Trophoblast cell (in vitro differentiated cells and primary cell): Measurements from ENCODE around the gene RAB10.
"Not testable (repeated sequence)": the region's sequence is repeated elsewhere in the genome, so short reads cannot be mapped to it uniquely, and the experiment has no call there.

Source experiments
- DNase-seq, 2 donors: peaks; one replicate each; pipeline ENCODE4 v3.0.0-alpha.2; 2016
- H2AFZ ChIP-seq: 2 replicates; pipeline ENCODE4 v1.6.1; 2013; ENCODE audit warnings: low read length, moderate library complexity, mild to moderate bottlenecking; ENCODE audit not compliant: insufficient read depth, poor library complexity
- H2AK5ac ChIP-seq: 2 replicates; pipeline ENCODE4 v1.6.1; 2013; ENCODE audit warnings: mild to moderate bottlenecking, low read length
- H2BK120ac ChIP-seq: 2 replicates; pipeline ENCODE4 v1.6.1; 2013; ENCODE audit warnings: low read length, mild to moderate bottlenecking, moderate library complexity; ENCODE audit not compliant: insufficient read depth, poor library complexity
- H2BK12ac ChIP-seq: 2 replicates; pipeline ENCODE4 v1.6.1; 2013; ENCODE audit warnings: mild to moderate bottlenecking, low read length, moderate library complexity
- H2BK5ac ChIP-seq: 2 replicates; pipeline ENCODE4 v1.6.1; 2013; ENCODE audit warnings: low read length, low read depth, moderate library complexity, mild to moderate bottlenecking; ENCODE audit not compliant: poor library complexity
- H3K14ac ChIP-seq: 2 replicates; pipeline ENCODE4 v1.6.1; 2013; ENCODE audit warnings: mild to moderate bottlenecking, low read length
- H3K18ac ChIP-seq: 2 replicates; pipeline ENCODE4 v1.6.1; 2013; ENCODE audit warnings: mild to moderate bottlenecking, low read length
- H3K23ac ChIP-seq: 2 replicates; pipeline ENCODE4 v1.6.1; 2013; ENCODE audit warnings: low read length
- H3K27ac ChIP-seq: 2 replicates; pipeline ENCODE4 v1.5.1; 2013; ENCODE audit warnings: low read depth, mild to moderate bottlenecking, inconsistent platforms, low read length, moderate library complexity
- H3K27me3 ChIP-seq: 2 replicates; pipeline ENCODE4 v1.6.1; 2013; ENCODE audit warnings: inconsistent platforms, mild to moderate bottlenecking, low read length, moderate library complexity; ENCODE audit not compliant: insufficient read depth
- H3K36me3 ChIP-seq, 2 experiments: 1 replicate in 1 of 2; 2 replicates in 1 of 2; pipeline ENCODE4 v1.6.1; 2013; ENCODE audit warnings: low read length in 2 of 2, mild to moderate bottlenecking in 2 of 2, moderate library complexity in 1 of 2; ENCODE audit not compliant: insufficient read depth in 2 of 2, control insufficient read depth in 1 of 2
- H3K4ac ChIP-seq: 2 replicates; pipeline ENCODE4 v1.6.1; 2013; ENCODE audit warnings: low read depth, mild to moderate bottlenecking, low read length, moderate library complexity
- H3K4me1 ChIP-seq, 2 experiments: 1 replicate in 1 of 2; 2 replicates in 1 of 2; pipeline ENCODE4 v1.6.1; 2013; ENCODE audit warnings: low read length in 2 of 2, mild to moderate bottlenecking in 2 of 2, moderate library complexity in 1 of 2; ENCODE audit not compliant: insufficient read depth in 2 of 2, control insufficient read depth in 1 of 2
- H3K4me2 ChIP-seq: 2 replicates; pipeline ENCODE4 v1.6.1; 2013; ENCODE audit warnings: inconsistent platforms, mild to moderate bottlenecking, low read length, moderate library complexity
- H3K4me3 ChIP-seq: 2 replicates; pipeline ENCODE4 v1.5.1; 2013; ENCODE audit warnings: mild to moderate bottlenecking, low read depth, low read length, inconsistent platforms
- H3K79me1 ChIP-seq: one replicate; pipeline ENCODE4 v1.6.1; 2013; ENCODE audit warnings: low read length
- H3K79me2 ChIP-seq: 2 replicates; pipeline ENCODE4 v1.6.1; 2013; ENCODE audit warnings: low read length, mild to moderate bottlenecking; ENCODE audit not compliant: control insufficient read depth, insufficient read depth, poor library complexity
- H3K9ac ChIP-seq: 2 replicates; pipeline ENCODE4 v1.6.1; 2013; ENCODE audit warnings: mild to moderate bottlenecking, low read length
- H3K9me3 ChIP-seq: 2 replicates; pipeline ENCODE4 v1.6.1; 2013; ENCODE audit warnings: low read depth, mild to moderate bottlenecking, control low read depth, inconsistent platforms, low read length; ENCODE audit not compliant: insufficient read depth
- H4K12ac ChIP-seq: 2 replicates; pipeline ENCODE4 v1.6.1; 2013; ENCODE audit warnings: low read depth, mild to moderate bottlenecking, low read length, moderate library complexity
- H4K8ac ChIP-seq: 2 replicates; pipeline ENCODE4 v1.6.1; 2013; ENCODE audit warnings: low read depth, mild to moderate bottlenecking, low read length, moderate library complexity
- H4K91ac ChIP-seq: one replicate; pipeline ENCODE4 v1.6.1; 2013; ENCODE audit warnings: low read depth, mild to moderate bottlenecking, low read length, moderate library complexity
- whole genome bisulfite sequencing: extraction: QIAGEN DNeasy Blood & Tissue Kit; methylation state at CpG from one replicate; pipeline ENCODE4 v1.1.7; 2013; ENCODE audit warnings: missing lambda C conversion rate; ENCODE audit not compliant: insufficient read length, insufficient coverage; ENCODE audit errors: extremely low coverage; 5-methylcytosine and 5-hydroxymethylcytosine counted together

Gene RAB10

GRCh38 chr2:26020231-26020640 lies 13.6 kb upstream of the RAB10 start:
- no peak overlapping the region for H3K4me2 ChIP-seq

GRCh38 chr2:26024260-26024659 lies 9.6 kb upstream of the RAB10 start:
- Histone ChIP-seq H3K4ac (no peak overlapping the region), H3K18ac (no peak overlapping the region), H2BK120ac (no peak overlapping the region), H3K4me2 (no peak overlapping the region), H4K8ac (no peak overlapping the region), H3K36me3 (no peaks in the 10 kb centered on the region), H3K27ac (no peak overlapping the region), H3K9me3 (peaks cover 2% of the 10 kb centered on the region), H3K79me1 (no peaks in the 10 kb centered on the region), H3K4me3 (no peak overlapping the region), H3K79me2 (no peaks in the 10 kb centered on the region), H2BK12ac (no peak overlapping the region), H2BK5ac (no peak overlapping the region), H2AFZ (no peak overlapping the region), H3K14ac (no peak overlapping the region), H3K27me3 (no peaks in the 10 kb centered on the region), H4K12ac (no peak overlapping the region), H2AK5ac (no peak overlapping the region), H3K23ac (no peak overlapping the region), H3K4me1 (no peaks in the 10 kb centered on the region), H4K91ac (no peak overlapping the region), H3K9ac (no peak overlapping the region)
- DNase-seq = no peak
- WGBS = no CpG with 5 or more reads among the region's 2 CpGs

More at GRCh38 chr2:26020231-26020640, 13.6 kb upstream of the RAB10 start:
- H2AFZ ChIP-seq = no peak overlapping the region
- H3K9ac ChIP-seq = no peak overlapping the region
- H3K18ac ChIP-seq = no peak overlapping the region
- no peak for DNase-seq
- H3K4me3 ChIP-seq = no peak overlapping the region
- H2AK5ac ChIP-seq = no peak overlapping the region
- H3K23ac ChIP-seq = no peak overlapping the region
- H3K14ac ChIP-seq = no peak overlapping the region
- H3K4ac ChIP-seq = no peak overlapping the region
- H2BK12ac ChIP-seq = no peak overlapping the region
- no CpG with 5 or more reads among the region's 4 CpGs for WGBS
- no peaks in the 10 kb centered on the region for H3K79me1 ChIP-seq
- H2BK120ac ChIP-seq = no peak overlapping the region
- no peak overlapping the region for H2BK5ac ChIP-seq
- no peak overlapping the region for H3K27ac ChIP-seq
- H3K79me2 ChIP-seq = no peaks in the 10 kb centered on the region
- H4K8ac ChIP-seq = no peak overlapping the region
- no peak overlapping the region for H4K91ac ChIP-seq
- no peaks in the 10 kb centered on the region for H3K9me3 ChIP-seq
- H3K27me3 ChIP-seq = no peaks in the 10 kb centered on the region
- no peaks in the 10 kb centered on the region for H3K36me3 ChIP-seq
- H4K12ac ChIP-seq = no peak overlapping the region
- peaks cover 5 to 9% of the 10 kb centered on the region in 2 experiments for H3K4me1 ChIP-seq

DNA sequence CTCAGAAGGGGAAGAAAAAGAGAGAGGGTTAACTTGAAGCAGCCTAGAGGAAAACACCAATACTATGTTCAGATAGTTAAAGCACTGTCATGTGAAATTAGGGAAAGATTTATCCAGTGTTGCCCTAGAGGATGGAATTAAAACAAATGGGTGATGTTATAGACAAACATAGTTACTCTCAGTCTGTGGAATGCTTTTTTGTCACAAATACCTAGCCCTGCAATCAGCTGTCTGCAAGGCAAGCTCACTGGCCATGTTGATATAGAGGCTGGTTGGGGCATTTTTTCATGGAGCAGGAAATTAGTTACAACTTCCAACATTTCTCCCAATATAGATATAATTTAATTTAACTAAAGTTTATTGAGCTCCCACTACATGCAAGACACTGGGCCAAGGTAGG lies 8.4 kb upstream of the RAB10 start:
- H3K27me3 ChIP-seq = no peaks in the 10 kb centered on the region
- no peak overlapping the region for H3K4ac ChIP-seq
- no peak overlapping the region for H2BK120ac ChIP-seq
- no peaks in the 10 kb centered on the region for H3K79me1 ChIP-seq
- no peak overlapping the region for H3K18ac ChIP-seq
- H3K9ac ChIP-seq = no peak overlapping the region
- H2BK12ac ChIP-seq = no peak overlapping the region
- no peak overlapping the region for H3K23ac ChIP-seq
- no peak overlapping the region for H2BK5ac ChIP-seq
- no peak overlapping the region for H4K8ac ChIP-seq
- H3K27ac ChIP-seq = no peak overlapping the region
- no peak for DNase-seq
- H3K9me3 ChIP-seq = peaks cover 2% of the 10 kb centered on the region
- H2AFZ ChIP-seq = no peak overlapping the region
- H3K4me1 ChIP-seq = no peaks in the 10 kb centered on the region
- H3K4me3 ChIP-seq = no peak overlapping the region
- H3K14ac ChIP-seq = no peak overlapping the region
- H3K36me3 ChIP-seq = no peaks in the 10 kb centered on the region
- H3K4me2 ChIP-seq = no peak overlapping the region
- H2AK5ac ChIP-seq = no peak overlapping the region
- no peak overlapping the region for H4K12ac ChIP-seq
- H3K79me2 ChIP-seq = no peaks in the 10 kb centered on the region
- no peak overlapping the region for H4K91ac ChIP-seq

DNA sequence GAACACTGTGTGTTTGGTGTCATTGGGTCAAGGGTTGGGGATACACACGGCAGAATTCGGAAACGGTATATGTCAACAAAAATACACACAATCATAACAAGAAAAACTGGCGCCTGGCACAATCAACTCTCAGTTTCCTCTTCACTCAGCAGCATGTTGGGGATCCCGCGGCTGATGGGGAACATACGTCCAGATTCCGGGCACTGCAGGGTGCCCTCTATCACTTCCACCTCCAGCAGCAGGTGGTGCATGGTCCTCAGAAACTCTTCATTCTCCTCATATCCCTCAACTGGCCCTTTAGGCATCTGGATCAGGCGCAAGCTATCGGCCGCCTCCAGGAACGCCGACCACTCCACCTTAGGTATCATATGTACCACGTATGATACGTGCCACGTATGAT lies 5.8 kb upstream of the RAB10 start:
- not testable (repeated sequence) for H3K4me2 ChIP-seq, H3K9me3 ChIP-seq, DNase-seq, H3K27me3 ChIP-seq, H3K9ac ChIP-seq, H3K18ac ChIP-seq, H4K91ac ChIP-seq, H2BK5ac ChIP-seq, H3K4ac ChIP-seq, H3K23ac ChIP-seq, H3K4me3 ChIP-seq, H2BK12ac ChIP-seq, H3K79me2 ChIP-seq, H2AFZ ChIP-seq, H3K36me3 ChIP-seq, H2AK5ac ChIP-seq, H3K27ac ChIP-seq, H3K4me1 ChIP-seq, H4K8ac ChIP-seq, H3K14ac ChIP-seq, H3K79me1 ChIP-seq, H4K12ac ChIP-seq, H2BK120ac ChIP-seq
- WGBS = no CpG with 5 or more reads among the region's 16 CpGs
